Activated T-helper 9 cell treated with anti-CD3 and anti-CD28 coated beads, Interleukin-2, amount 50 U/mL, for 16 hours (primary cell): Measurements from ENCODE around the gene FAM114A1.

Experiments
- DNase-seq: peaks from one replicate; pipeline ENCODE4 v3.0.0-alpha.2; 2020; ENCODE audit warnings: low read depth

Gene FAM114A1

DNA sequence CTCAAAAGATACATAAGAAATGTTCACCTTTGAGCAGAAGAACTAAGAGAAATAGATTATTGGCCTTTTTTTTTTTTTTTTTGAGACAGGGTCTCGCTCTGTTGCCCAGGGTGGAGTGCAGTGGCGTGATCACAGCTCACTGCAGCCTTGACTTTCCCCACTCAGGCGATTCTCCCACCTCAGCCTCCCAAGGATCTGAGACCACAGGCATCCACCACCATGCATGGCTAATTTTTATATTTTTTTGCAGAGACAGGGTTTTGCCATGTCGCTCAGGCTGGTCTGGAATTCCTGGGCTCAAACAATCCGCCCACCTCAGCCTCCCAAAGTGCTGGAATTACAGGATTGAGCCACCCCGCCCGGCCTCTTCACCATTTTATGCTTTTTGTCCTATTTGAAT lies 8.1 kb upstream of the FAM114A1 start:
- no peak for DNase-seq

DNA sequence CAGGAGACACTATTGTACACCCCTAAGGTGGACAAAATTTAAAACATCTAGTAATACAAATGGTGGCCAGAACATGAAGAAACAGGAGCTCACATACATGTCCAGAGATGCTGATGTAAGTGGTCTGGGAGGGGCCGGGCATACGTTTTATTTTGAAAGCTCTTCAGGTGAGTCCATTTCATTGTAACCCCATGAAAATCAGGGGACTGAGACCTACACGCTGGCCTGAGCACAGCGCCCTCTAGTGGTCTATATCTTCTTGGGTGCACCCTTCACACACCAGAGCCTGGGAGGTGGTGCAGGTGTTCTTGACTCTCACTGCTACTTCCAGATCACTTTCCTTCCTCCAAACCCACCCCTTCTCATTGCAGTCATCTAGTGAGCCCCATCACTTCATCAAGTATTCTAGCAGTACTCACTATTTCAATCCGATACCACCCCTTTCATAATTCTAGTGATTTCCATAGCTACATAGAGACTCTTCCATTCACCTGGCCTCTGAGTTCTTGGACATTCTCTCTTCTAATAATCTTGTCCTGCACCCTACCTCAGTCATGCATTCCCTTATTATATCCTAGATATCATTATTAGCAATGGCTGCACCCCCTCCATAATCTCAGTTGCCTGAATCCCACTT lies 6.7 kb upstream of the FAM114A1 start:
- peak; percentile 47 for DNase-seq

DNA sequence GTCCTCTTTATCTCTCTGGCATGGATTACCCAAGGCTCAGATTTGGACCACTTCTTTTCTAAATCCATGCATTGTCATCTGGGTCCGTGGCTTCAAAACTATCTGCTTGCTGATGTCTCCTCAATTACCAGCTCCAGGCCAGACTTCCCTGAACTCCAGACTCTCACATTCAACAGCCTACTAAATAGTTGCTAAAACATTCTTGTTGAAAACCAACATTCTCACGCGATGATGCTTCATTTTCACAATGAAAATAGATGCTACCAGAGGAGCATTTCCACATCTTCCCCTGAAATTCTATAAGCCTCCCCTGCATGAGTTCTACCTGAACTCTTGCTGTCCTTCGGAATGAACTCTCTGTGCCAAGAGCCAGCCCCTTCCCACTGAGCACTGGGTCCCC lies 5.8 kb upstream of the FAM114A1 start:
- DNase-seq = no peak

DNA sequence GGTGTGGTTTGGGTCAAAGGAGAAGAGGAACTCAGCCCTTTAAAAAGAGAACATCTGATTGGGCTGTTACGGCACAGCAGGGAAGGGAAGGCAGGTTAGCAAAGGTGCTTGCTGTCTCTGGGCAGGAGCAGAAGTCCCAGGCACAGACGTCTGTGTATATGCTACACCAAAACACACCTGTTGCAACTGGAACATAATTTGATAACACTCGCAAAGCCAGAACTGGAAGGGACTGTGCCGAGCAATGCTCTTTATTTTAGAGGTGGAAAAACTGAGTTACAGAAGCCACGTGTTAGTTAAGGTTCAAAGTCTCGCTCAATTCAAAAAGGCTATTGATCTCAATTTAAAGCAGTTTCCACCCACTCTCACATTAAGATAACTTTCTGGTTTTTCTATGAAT lies 2.2 kb upstream of the FAM114A1 start:
- DNase-seq = no peak

DNA sequence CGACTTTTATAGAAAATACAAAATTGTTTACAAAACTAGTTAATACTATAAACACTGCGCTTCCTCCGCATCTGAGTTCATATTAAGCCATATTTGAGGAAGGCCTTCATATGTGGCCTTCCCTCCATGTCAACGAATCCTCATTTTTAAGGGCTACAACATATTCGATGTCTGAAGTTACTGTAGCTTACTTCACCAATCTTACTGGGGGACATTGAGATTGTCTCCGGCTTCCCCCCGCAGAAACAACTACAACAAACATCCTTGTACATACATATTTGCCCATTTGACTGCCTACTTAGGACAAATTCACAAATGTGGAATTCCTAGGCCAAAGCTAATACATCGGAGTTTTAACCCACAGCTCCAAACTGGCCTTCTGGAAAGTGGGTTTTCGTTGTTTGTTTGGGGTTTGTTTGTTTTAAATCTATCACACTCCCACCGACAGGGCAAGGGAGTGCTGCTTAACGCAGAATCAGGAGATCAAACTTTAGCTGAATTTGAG lies 581 bp upstream of the FAM114A1 start:
- DNase-seq = no peak

DNA sequence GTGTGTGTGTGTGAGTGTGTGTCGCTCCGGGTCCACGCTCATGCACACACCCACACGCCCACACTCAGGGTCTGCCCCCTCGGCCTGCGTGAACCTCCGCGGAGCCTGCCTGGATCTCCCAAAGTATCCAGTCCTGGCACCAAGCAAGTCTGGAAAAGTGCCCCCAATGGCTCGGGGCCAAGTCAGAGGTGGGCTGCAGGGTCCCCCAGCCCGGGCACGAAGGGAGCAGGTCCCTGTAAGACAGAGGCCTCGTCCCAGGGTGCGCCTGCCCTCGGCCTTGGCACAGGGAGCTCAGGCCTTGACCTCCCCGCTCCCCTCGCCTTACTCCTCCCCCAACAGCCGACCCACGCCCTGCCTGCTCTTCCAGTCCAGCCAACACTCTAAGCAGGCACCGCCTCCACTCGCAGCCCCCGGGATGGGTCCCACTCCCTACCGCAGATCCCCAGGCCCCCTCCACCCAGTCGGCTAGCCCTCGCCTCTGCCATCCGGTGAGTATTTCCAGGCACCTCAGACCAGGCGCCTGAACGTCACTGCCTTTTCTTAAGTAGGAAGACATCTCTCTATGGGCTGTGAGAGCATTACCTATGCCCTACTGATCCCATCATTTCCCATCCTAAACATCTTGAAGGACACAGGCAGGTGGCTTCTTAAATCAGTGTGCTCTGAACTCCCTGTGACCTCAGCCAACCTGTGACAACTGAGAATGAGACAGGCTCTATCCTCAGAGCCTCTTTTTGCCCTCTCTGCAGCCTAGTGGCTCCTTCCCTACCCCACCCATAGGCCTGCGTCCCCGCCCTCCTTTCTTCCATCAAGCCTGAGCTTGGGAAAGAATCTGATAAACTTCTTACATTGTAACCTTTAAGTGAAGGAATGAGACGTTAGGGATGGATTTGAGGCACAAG lies 704 bp downstream of the FAM114A1 start:
- no peak for DNase-seq

DNA sequence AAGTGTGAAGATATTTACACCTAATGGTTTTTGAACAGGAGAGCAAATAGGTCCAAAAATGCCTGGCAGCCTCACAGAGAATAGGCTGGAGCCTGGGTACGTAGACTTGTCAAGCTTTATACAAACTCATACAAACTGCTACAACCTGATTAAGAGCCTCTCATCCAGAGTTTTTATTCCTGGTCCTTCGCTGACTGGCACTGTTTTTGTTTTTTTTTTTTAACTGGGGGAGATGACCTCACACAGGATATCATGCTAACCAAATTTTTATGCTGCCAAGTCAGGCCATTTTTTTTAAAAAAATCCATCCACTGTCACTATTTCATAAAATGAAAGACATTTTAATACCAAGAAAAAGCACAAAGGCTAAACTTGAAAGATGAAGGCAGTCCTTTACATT lies 1.9 kb downstream of the FAM114A1 start:
- DNase-seq = no peak

DNA sequence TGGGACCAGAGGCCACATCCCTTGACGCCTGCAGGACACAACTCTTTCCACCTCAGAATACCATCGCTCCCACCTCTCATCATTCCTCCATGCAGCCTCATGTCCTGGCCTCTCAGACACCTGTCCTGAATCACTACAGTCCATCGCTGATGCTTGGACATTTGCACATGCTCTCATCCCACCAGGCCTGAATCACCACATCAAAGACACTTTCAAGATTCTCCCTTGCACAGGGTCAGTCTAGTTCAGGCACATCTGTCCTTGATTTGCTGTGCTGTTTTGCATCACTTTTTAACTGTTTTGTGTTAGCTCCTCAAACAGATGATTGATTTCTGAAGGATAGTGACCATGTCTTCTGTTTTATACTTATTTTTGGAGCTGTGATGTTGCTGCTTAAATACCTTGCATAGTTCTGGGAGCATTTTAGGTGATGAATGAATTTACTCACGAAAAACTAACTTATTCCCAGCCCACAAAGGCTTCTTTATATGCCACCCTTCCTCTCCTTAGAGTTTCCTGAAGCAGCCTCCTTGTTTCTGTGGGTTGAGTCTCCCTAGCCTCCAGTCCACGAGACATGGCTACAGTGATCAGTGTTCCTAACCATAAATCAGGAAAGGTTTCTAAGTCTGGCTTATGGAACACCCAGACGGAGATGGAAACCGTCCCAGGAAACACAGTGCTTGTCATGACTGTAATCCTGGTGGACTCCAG lies 2.6 kb downstream of the FAM114A1 start:
- DNase-seq = no peak

DNA sequence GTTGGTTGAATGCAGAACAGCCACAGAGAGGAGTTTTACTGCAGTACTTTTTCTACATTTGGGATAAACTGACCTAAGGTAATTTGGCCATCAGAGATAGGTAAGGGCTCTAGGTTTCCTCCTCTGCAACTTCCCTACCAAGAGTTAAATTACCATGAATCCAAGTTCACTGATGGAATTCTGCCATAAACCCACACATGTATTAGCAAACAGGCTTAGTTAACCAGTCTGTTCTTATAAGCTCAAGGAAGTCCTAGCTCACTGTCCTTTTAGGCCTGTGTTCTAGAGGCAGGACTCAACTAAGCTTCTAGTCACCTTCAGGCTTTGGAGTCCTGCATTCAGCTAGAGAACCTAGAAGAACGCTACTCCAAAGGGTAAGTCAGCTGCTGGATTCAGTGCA lies 4.0 kb downstream of the FAM114A1 start:
- no peak for DNase-seq

DNA sequence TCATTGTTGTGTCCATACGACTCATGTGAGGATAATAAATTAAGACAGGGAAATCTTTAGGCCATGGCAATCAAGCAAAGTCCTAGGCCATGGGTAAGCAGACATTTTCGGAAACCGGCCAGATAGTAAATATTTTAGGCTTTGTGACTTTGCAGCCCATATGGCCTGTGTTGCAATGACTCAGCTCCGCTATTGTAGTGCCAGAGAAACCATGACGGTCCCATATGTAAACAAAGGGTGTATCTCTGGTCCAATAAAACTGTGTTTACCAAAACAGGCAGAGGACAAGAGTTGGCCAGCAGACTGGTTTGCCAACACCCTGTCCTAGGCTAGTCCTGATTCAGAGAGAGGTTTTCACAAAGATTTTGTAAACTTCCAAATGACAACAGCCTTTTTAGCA lies 5.0 kb downstream of the FAM114A1 start:
- no peak for DNase-seq

DNA sequence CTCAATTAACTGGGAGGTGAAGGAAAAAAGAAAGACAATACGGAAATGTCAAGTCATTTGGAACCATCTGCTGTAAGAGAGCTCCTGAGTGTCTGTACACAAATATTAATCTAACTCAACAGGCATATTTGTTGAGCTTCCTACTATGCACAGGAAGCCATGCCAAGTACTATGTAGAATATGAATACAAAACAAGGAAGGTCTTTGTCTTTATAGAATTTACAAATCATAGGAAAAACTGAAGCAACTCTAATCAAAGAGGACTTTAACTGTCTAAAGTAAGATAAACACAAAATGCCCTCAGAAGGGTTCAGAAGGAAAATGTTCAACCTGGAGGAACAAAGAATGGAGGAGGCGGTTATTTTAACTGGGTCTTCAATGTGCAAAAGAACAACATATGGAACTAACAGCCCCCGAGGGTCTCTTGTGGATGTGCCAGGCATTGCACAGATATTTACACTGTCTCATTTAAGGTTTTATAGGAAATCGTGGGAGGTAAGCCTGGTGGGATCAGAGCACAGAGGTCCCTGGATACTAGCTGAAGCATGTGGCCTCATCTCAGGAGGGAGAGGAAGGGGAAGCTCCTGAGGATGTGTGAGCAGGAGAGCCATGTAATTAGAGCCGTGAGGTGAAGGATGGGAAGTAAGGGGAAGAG lies 5.8 kb downstream of the FAM114A1 start:
- no peak for DNase-seq

DNA sequence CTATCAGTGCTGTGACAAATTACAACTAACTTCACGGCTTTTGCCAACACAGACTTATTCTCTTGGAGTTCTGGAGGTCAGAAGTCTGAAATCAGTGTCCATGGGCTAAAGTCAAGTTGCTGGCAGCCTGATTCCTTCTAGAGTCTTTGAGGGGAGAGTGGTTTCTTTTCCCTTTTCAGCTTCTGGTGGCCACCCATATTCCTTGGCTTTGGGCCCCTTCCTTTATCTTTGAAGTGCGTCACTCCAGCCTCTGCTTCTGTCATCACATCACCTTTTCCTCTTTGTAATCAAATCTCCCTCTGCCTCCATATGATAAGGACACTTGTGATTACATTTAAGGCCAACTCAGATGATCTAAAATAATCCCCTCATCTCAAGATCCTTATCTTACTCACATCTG lies 9.0 kb downstream of the FAM114A1 start:
- no peak for DNase-seq

DNA sequence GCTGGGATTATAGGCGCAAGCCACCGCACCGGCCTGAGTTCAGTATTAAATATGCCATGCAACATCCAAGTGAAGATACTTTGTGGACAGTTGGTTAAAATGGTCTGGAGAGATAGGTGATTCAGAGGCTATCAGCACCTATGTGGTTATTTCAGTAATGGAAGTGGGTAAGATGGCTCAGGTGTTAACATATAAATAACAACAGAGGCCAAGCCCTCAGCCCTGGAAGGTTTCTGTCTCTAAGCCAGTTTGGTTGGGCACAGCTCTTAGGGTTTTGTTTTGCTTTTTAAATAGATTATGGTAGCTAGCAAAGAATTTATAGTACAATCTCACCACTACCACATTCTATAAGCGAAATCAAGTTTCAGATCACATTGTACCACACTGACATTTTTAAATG lies 16.6 kb downstream of the FAM114A1 start:
- DNase-seq = no peak

DNA sequence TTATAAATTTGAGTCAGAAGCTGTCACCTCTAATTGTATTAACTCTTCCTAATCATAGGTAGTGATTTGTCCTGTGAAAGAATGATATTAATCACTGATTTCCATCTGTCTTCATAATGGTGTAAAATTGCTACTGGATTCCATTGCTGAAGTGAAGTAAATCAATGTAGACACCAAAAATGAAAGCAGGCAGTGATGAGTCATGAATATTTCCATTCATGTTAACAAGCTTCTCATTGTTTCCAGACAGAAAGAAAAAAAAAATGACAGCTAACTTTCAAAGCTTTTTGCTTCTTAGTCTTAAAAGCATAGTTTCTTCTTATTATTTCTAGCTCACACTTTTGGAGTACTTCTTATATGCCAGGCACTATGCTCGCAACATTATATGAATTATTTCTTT lies 21.5 kb downstream of the FAM114A1 start:
- DNase-seq = no peak

DNA sequence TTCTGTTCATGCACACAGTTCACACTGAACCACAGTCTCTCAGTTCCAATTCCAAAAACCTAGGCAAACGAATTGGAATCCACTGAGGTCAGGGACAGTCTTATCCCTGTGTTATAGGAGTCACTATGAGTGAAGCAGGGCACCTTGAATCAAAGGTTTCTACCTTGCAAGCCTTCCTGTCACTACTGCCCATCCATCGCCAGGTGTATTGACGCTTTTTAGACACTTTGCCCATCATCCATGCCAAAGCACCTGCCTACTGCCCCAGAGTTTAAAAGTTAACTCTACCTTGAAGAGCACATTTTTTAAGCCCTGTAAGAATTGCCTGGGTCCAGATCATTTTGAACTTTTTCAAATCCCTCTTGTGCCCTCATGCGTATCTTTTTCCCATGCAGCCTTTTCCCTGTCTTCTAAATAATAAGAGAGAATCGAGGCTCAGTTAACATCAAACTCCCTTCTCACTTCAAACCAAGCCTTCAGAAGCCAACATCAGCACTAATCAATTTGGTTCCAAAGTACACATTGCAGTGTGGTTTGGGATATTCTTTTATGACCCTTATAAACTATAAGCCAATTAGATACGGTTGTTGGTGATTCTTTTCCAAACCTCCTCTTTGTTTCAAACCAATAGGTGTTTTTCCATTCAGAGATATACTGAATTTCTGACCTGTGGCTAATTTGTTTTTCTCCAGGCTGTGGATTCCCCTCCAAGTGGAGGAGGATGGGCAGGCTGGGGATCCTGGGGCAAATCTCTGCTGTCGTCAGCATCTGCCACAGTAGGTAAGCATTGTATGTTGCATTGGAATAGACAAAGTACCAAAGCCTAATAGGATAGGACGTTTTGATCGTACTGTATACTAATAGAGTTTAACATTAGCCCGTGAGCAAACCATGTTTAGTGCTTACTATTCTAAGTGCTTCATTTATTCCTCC lies 23.7 kb downstream of the FAM114A1 start:
- DNase-seq = no peak

DNA sequence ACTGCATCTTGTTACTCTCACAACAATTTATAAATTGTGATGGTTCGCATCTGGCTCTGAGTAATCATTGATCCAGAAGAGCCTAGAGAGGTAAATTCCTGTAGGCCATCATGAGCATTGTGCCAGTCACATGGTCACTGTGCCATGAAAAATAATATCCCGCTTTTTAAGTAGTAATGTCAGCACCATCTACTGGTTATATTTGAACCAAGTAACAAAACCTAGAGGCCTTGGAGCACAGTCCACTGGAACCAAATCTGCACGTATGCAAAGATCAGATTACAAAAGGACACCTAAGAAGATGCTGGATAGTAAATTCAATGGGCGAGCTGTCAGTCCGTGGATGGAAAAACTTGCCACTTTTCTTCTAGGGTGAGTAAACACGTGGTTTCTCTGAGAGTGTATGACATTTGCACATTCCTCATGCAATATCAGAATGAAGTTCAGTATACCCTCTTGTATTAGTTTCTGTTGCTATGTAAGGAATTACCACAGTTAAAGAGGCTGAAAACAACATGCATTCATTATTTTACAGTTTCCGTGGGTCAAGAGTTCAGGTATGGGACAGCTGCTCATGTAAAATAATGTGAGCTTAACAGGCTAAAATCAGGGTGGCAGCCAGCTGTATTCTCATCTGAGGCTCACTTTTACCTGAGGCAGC lies 26.8 kb downstream of the FAM114A1 start:
- no peak for DNase-seq

DNA sequence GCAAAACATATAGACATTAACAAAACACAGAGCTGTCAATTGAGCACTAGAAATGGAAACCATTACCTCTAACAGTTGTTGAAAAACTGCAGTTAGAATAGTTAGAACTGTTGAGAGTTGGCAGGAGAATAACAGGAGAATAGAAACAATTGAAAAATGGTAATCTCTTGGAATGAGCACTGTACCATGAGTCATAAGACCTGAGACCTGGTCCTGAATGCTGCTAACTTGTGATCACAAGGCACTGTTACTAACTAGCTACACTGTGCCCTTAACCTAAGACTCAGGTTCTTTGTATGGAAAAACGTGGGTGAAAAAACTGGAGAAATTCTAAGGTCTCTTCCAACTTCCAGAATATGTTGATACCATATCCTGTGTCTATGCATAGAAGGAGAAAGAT lies 29.3 kb downstream of the FAM114A1 start:
- no peak for DNase-seq

DNA sequence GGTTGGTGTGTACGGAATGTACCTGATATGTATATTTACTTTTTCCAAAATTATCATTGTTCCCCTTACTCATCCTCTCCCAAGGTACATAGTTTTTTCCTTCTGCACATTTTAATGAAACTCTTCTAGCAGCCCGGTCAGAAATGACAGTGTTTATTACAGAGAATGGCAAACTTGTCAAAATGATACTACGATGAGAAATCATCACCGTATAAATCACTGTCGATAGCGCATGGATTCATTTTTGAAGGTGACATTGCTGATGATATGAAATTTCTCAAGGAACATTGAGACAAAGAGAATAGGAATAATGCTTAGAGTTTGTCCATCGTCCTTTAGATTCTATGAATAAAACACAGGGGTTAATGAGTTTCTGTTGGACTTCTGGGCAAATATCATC lies 30.6 kb downstream of the FAM114A1 start:
- DNase-seq = no peak

DNA sequence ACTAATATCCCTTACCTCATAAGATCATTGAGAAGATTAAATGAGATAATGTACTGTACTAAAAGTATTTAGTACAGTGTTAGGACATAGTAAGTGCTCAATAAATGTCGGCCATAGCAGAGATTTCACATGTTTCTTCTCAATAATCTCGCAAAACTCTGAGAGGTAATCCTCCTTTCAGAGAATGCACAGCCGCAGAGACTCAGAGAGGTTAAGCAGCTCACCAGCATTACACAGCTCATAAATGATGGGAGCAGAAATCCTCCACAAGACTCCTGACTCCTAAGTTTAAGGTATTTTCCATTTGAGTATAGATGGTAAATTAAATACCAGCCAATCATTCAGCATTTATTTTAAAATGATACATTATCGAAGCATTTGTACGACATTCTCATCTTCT lies 34.6 kb downstream of the FAM114A1 start:
- no peak for DNase-seq

DNA sequence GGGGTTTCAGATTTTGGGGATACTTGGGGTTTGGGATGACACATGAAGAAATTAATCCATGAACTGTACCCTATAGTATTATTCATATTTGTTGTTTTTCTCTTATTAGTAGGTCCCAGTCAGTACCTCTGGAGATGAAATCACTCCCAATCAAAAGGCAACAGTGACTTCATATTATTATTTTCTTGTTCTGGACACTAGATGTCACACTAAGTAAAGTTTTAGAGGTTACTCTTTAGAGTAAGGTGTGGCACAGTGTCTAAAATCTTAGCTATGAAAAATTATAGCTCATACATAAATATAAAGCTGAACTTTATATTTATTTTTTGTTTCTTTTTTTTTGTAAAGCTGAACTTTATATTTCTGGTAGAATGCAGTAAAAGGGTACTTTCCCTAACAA lies 35.1 kb downstream of the FAM114A1 start:
- DNase-seq = no peak
